Activated naive CD8-positive, alpha-beta T cell treated with anti-CD3 and anti-CD28 coated beads, Interleukin-2, amount 50 U/mL, for 24 hours (primary cell): ENCODE data around the gene GLP2R.
"Not testable (repeated sequence)": the region's sequence is repeated elsewhere in the genome, so short reads cannot be mapped to it uniquely, and the experiment has no call there.

Source experiments
- ATAC-seq: fragments of 150-1000 bp; cut with Tn5 transposase; one replicate; pipeline ENCODE4 v1.10.0; 2021
- DNase-seq: peaks from one replicate; pipeline ENCODE4 v3.0.0; 2021
- H3K27ac Mint-ChIP-seq: one replicate; pipeline ENCODE4 v1.8.0; 2021; ENCODE audit warnings: mild to moderate bottlenecking, mixed read lengths
- H3K27me3 Mint-ChIP-seq: one replicate; pipeline ENCODE4 v1.8.0; 2021; ENCODE audit warnings: mixed read lengths
- H3K36me3 Mint-ChIP-seq: one replicate; pipeline ENCODE4 v1.8.0; 2021; ENCODE audit warnings: low read depth, mixed read lengths
- H3K4me1 Mint-ChIP-seq: one replicate; pipeline ENCODE4 v1.8.0; 2021; ENCODE audit warnings: mixed read lengths
- H3K4me3 Mint-ChIP-seq: one replicate; pipeline ENCODE4 v1.8.0; 2021; ENCODE audit warnings: mild to moderate bottlenecking, moderate library complexity, mixed read lengths
- H3K9me3 Mint-ChIP-seq: one replicate; pipeline ENCODE4 v1.8.0; 2021; ENCODE audit warnings: mixed read lengths

The GLP2R gene

DNA sequence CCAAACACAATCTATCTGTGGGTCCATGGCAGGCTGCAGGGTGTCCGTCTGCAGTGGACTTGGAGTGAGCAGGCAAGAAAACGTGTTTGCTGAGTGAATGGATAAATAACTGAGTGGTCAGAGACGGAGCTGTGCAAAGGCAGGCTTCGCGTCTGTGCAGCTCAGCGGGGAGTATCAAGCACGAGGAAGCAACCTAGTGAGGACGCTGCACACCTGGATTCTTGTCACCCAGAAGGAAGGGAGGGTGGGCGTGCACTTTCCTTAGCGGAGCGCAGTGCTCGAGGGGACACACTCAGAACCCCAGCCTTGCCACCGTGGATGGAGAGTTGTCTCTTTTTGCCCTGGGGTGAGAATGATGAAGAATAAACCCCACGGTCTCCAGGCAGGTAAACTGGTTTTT lies 80.9 kb downstream of the GLP2R start:
- no peaks in the 10 kb centered on the region for H3K36me3 Mint-ChIP-seq
- no peak overlapping the region for H3K27ac Mint-ChIP-seq
- H3K4me1 Mint-ChIP-seq, result no peaks in the 10 kb centered on the region
- DNase-seq (no peak), ATAC-seq (no peak)
- no peaks in the 10 kb centered on the region for H3K9me3 Mint-ChIP-seq
- H3K4me3 Mint-ChIP-seq, result no peak overlapping the region
- H3K27me3 Mint-ChIP-seq, result peaks cover 5% of the 10 kb centered on the region

DNA sequence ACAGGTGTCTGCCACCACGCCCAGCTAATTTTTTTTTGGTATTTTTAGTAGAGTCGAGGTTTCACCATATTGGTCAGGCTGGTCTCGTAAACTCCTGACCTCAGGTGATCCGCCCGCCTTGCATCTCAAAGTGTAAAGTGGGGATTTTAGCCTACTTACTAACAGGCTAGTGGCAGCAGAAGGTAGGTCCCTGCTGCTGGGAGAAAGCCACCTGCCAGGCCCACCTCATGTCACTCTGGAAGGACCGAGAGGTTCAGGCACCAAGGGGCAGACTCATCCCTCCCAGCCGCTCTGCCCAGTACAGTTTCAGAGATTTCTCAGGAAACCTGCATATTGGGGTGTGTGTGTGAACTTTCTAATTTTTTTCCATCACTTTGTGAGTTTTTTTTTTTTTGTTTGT lies 81.4 kb downstream of the GLP2R start:
- Mint-ChIP-seq H3K4me3 (no peak overlapping the region), H3K9me3 (no peaks in the 10 kb centered on the region), H3K27ac (no peak overlapping the region), H3K36me3 (no peaks in the 10 kb centered on the region), H3K27me3 (peaks cover 4% of the 10 kb centered on the region), H3K4me1 (no peaks in the 10 kb centered on the region)
- DNase-seq (no peak), ATAC-seq (no peak)

DNA sequence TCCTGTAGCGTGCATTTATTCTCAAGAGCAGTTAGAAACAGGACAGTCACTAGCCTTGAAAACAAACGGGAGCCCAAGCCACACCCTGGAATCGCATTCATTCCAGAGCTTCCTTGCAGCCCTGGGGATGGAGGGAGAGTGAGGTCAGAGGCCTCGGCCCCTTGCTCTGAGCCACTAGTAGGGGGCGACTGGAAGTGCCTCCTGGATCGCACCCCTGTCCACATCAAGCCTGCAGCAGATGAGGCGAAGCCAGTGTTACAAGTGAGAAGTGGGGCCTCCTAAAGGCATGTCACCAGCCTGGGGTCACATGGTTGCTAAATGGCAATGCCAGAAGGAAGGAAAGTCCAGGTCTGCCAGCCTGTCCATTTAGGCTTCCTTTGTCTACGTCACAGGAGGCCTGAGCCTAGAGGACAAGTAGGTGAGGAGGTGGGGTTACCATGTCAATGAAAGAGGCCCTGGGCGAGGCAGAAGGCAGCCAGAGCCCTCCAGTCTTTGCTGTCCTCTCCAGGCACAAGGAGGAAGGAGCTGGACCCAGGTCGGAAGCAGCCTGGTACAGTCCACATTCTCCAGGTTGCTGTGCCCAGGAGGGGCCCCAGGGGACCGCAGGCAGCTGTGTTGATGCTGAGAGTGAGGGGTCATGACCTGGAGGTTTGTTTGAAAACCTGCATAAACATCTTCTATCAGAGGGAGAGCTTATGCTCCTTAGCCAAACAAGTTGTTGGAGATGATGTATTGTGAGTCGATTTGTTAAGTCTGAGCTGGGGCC lies 82.3 kb downstream of the GLP2R start:
- Mint-ChIP-seq H3K36me3 (no peaks in the 10 kb centered on the region), H3K27ac (no peak overlapping the region), H3K9me3 (no peaks in the 10 kb centered on the region), H3K4me3 (no peak overlapping the region), H3K27me3 (no peaks in the 10 kb centered on the region), H3K4me1 (no peaks in the 10 kb centered on the region)
- no peak for DNase-seq
- no peak for ATAC-seq

DNA sequence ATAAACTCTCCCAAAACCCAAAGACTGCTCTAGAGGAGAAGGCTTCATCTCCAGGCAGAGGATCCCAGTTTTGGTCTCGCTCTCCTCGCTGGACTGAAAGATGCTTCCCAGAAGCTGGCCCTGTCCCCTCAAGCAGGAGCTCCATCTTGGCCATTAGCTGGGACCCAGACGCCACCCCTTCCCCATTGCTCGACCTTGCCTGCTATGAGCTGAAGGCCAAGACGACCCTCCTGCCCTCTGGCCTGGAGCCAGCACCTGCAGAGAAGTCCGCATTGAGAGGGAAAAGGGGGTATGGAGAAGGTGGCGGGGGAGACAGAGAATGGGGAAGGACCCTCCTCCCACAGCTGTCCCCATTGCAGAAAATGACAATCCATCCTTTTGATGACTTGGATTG lies 82.9 kb downstream of the GLP2R start:
- no peak for DNase-seq
- no peaks in the 10 kb centered on the region for H3K4me1 Mint-ChIP-seq
- H3K36me3 Mint-ChIP-seq, result no peaks in the 10 kb centered on the region
- H3K27me3 Mint-ChIP-seq, result no peaks in the 10 kb centered on the region
- no peaks in the 10 kb centered on the region for H3K9me3 Mint-ChIP-seq
- no peak for ATAC-seq
- no peak overlapping the region for H3K27ac Mint-ChIP-seq
- no peak overlapping the region for H3K4me3 Mint-ChIP-seq

DNA sequence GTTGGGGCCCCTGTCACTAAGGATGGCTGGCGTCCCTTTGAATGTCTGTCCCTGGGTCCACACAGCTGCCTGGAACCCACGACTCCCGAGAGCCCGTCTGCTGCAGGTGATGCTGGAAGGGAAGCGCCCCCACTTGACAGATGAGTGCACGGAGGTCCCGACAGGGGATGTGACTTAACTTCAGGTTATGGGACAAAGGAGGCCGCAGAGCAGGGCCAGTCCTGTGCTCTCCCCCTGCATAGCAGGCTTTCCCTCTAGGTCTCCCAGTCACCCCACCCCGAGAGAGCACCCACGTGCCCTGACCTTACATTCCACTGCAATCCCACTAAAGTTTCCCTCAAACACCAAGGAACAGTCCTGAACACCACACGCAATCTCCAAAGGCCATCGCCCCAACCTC lies 85.4 kb downstream of the GLP2R start:
- H3K36me3 Mint-ChIP-seq, result no peaks in the 10 kb centered on the region
- no peaks in the 10 kb centered on the region for H3K9me3 Mint-ChIP-seq
- H3K4me1 Mint-ChIP-seq, result no peaks in the 10 kb centered on the region
- no peaks in the 10 kb centered on the region for H3K27me3 Mint-ChIP-seq
- no peak overlapping the region for H3K4me3 Mint-ChIP-seq
- H3K27ac Mint-ChIP-seq, result no peak overlapping the region
- DNase-seq (no peak), ATAC-seq (no peak)

DNA sequence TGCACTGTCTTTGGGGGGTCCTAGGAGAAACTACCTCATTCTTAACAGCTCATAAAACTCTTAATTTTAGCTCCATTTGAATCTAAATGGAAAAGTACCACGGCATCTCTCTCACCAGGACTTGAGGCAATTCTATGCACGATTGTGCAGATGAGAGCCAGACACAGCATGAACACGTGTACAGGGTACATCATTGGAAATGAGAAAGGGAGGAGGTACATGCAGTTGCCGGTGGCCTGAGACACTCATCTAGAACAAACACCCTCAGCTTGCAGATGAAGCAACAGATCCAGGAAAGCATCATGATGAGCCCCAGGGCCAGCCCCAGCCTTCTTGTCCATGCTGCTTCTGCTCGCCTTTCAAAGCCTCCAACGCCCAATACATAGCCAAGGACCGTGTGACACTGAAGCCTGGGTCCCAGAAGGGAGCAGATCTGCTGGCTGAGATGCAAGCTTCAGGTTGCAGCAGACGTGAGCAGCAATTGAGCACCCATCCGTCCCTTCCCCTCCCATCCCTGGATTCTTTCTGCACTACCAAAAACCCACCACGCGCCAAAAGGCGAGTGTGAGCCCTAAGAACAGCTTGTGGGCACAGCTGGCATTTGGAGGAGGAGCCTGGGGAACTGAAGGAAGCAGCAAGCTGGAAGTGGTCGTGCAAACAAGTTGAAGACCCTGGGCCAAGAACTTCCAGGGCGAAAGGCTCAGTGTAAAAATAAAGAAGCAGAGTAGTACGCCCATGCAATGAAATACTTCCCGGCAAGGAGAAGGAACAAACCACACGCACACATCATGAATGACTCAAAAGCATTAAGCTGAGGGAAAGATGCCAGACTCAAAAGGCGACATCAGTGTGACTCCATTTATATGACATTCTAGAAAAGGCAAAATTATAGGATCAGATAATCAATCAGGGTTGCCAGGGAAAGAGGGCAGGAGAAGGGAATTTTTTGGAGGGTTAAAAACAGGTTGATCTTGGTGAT lies 86.7 kb downstream of the GLP2R start:
- ATAC-seq (no peak), DNase-seq (no peak)
- Mint-ChIP-seq H3K9me3 (no peaks in the 10 kb centered on the region), H3K27me3 (no peaks in the 10 kb centered on the region), H3K36me3 (no peaks in the 10 kb centered on the region), H3K4me1 (no peaks in the 10 kb centered on the region), H3K4me3 (no peak overlapping the region), H3K27ac (no peak overlapping the region)

DNA sequence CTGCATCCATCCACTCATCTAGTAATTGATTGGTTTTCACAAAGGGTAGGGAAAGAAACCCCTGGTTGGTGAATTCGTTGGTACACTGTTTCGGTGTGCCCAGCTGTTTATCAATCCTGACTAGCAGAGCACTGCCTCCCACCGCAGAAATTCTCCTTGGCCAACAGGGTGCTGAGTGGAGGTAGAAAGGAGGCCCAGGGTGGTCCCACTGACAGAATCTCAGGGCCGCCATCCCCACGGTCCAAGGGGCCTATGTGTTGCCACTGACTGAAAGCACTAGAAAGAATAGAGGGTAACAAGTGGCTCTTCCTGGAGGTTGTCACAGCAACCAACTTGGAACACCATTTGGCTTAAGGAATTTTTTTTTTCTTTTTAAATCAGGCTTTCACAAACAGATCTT lies 87.8 kb downstream of the GLP2R start:
- Mint-ChIP-seq H3K9me3 (no peaks in the 10 kb centered on the region), H3K27me3 (no peaks in the 10 kb centered on the region), H3K4me3 (no peak overlapping the region), H3K36me3 (no peaks in the 10 kb centered on the region), H3K27ac (no peak overlapping the region), H3K4me1 (no peaks in the 10 kb centered on the region)
- ATAC-seq, result no peak
- DNase-seq, result no peak

DNA sequence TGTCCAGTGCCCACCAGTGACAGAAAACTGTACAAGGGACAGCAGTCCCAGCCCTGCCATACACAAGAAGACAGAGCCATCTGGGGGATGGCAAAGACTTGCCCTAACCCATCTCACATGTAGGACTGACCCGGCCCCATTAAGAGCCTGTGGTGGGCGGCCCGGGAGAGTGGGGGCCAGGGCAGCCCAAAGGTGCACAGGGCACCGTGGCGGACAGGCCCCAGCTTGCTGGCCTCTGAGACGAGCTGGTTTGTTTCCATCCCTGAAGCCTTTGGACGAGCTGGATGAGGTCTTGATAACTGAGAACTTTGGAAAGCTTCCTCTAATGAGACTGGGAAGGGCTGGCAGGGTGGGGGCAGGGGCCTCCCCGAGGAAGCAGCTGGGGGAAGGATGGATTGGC lies 90.4 kb downstream of the GLP2R start:
- Mint-ChIP-seq H3K4me1 (no peaks in the 10 kb centered on the region), H3K27me3 (no peaks in the 10 kb centered on the region), H3K36me3 (no peaks in the 10 kb centered on the region), H3K27ac (no peak overlapping the region), H3K9me3 (no peaks in the 10 kb centered on the region), H3K4me3 (no peak overlapping the region)
- ATAC-seq (no peak), DNase-seq (no peak)

DNA sequence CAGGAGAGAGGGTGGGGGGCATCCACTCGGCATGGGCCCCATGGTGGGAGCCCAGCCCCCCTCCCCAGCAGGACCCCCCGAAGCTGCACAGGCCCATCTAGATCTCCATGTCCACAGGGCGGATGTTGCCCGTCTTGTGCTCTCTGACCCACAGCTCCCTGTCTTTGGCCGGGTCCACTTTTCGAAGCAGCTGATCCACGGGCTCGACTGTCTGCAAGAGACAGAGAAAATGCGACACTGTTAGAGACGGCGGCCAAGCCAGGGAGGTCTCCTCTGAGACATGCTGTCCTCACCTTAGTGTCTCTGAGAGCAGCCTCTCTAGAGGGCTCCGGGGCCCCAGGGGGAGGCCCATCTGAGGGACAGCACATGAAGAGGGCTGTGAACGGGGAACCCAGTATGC lies 91.4 kb downstream of the GLP2R start:
- H3K4me3 Mint-ChIP-seq, result no peak overlapping the region
- ATAC-seq, result no peak
- no peaks in the 10 kb centered on the region for H3K27me3 Mint-ChIP-seq
- no peak for DNase-seq
- no peaks in the 10 kb centered on the region for H3K9me3 Mint-ChIP-seq
- no peaks in the 10 kb centered on the region for H3K36me3 Mint-ChIP-seq
- no peaks in the 10 kb centered on the region for H3K4me1 Mint-ChIP-seq
- H3K27ac Mint-ChIP-seq, result no peak overlapping the region

DNA sequence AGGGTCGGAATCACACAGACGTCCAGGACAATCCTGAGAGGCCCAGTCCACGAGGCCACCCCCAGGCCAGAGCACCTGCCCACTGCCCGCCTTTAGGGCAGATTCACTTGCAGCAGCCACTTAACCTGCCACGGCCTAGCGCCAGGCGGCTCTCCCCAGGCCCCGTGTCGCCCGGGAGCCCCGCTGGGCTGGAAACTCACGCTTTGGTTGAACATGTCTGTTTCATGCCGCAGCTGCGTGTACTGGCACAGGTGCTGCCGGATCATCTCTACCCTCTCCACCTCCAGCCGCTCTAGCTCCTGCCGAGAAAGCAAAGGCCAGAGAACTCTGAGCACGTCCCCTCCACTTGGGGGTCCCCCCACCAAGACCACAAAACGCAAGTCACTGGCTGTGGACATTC lies 92.1 kb downstream of the GLP2R start:
- DNase-seq (no peak), ATAC-seq (no peak)
- Mint-ChIP-seq H3K27me3 (no peaks in the 10 kb centered on the region), H3K4me1 (no peaks in the 10 kb centered on the region), H3K4me3 (no peak overlapping the region), H3K9me3 (no peaks in the 10 kb centered on the region), H3K27ac (no peak overlapping the region), H3K36me3 (no peaks in the 10 kb centered on the region)

DNA sequence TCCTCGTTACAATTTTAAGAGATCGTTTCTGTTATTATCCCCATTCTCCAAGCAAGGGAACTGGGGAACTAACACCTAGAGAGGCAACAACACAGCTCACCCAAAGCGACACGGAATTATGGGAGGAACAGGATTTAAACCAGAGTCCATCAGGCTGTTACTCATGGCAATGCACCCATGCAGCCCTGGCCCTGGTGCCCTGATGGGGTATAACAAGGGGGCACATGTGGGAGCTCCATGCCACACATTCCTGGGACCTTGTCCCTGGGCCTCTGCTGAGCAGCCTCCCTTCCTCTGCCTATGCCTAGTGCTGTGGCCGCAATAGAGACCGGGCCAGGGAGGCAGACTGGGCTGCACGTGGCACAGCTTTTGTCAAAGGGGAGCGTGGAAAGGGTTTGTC lies 92.6 kb downstream of the GLP2R start:
- Mint-ChIP-seq H3K27me3 (no peaks in the 10 kb centered on the region), H3K27ac (no peak overlapping the region), H3K36me3 (no peaks in the 10 kb centered on the region), H3K4me3 (no peak overlapping the region), H3K9me3 (no peaks in the 10 kb centered on the region), H3K4me1 (no peaks in the 10 kb centered on the region)
- DNase-seq (no peak), ATAC-seq (no peak)

DNA sequence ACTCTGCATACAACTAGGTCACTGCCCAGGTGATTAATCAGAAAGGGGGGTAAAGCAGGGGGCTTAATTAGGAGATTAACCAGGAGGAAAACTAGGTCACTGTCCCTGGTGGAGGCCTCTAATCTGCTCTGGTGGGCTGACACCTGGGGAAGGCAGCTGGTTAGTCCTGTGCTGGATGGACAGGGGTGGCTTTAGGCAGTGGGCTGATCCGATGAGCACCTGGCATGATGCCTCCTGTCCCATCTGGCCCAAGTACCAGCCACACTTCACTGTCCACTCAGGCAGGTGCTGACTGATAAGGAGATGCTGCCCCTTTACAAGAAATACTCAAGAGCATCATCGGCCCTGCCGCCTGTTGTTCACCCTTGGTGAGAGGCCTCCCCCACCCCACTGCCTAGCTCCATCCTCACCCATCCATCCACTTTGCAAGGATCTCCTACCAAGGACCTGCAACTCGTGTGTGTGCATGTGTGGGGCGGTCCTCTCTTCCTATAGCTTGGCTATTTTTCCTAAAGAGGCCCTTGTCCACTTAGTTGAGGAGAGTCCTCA lies 93.2 kb downstream of the GLP2R start:
- Mint-ChIP-seq H3K4me1 (no peaks in the 10 kb centered on the region), H3K36me3 (no peaks in the 10 kb centered on the region), H3K9me3 (no peaks in the 10 kb centered on the region), H3K27ac (no peak overlapping the region), H3K27me3 (no peaks in the 10 kb centered on the region), H3K4me3 (no peak overlapping the region)
- no peak for ATAC-seq
- DNase-seq, result no peak

DNA sequence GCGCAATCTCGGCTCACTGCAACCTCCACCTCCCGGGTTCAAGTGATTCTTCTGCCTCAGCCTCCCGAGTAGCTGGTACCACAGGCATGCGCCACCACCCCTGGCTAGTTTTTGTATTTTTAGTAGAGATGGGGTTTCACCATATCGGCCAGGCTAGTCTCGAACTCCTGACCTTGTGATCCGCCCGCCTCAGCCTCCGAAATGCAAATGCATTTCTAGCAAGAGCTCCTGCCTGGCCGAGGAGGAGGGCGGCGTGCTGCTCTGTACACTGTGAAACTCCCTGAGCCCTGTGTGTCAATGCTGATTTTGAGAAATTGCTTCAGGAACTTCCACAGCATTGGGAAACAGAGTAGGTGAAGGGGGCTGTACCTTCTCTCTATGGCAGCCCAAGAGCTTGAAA lies 95.5 kb downstream of the GLP2R start:
- H3K9me3 Mint-ChIP-seq, DNase-seq, H3K27me3 Mint-ChIP-seq, H3K27ac Mint-ChIP-seq, H3K36me3 Mint-ChIP-seq, ATAC-seq, H3K4me3 Mint-ChIP-seq, H3K4me1 Mint-ChIP-seq: not testable (repeated sequence)

DNA sequence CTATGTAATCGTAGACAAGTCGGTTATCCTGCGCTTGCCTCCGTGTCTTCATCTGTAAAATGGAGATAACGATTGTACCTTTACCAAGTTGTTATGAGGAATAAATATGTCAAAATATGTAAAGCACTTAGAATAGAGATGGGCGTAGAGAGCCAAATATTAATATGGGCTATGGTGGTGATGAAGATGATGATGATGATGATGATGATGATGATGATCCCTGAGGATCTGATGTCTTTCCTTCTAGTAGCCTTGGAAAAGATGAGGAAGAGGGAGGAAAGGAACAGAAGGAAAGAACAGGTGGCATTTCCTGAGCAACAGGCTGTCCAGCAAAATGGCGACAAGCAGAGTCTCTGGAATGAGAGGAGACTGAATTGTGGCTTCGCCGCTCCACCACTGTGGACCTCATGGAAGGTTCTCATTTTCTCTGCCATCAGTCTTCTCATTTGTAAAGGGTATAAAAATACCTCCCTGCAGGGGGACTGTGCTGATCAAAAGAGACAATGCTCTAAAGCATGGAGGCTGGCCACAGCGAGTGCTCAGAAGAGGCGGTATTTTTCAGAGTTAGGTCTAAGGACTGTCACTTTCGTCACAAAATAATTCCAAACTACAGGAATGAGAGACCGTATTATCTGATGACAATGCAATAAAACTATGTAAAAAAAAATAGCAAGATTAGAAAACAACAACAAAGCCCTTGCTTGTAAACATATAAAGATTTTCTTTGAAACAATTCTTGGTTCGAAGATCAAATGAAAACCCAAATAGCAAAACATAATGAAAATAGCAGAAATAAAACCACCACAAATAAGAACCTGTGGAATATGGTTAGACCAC lies 96.5 kb downstream of the GLP2R start:
- H3K27ac Mint-ChIP-seq, result no peak overlapping the region
- ATAC-seq (no peak), DNase-seq (no peak)
- H3K36me3 Mint-ChIP-seq, result no peaks in the 10 kb centered on the region
- no peaks in the 10 kb centered on the region for H3K27me3 Mint-ChIP-seq
- H3K9me3 Mint-ChIP-seq, result no peaks in the 10 kb centered on the region
- no peak overlapping the region for H3K4me3 Mint-ChIP-seq
- no peaks in the 10 kb centered on the region for H3K4me1 Mint-ChIP-seq
